ENCODE measurements around the gene RGS4. TPM values are rescaled to one million over a fixed set of nuclear protein-coding genes. Genes with fewer than 3 reads are reported as not detected.
A peak's percentile ranks its signal among the peaks of the same experiment; 100 is the strongest.

RGS4 gene
- total RNA-seq: 1.9 TPM

GRCh38 chr1:163069142-163069541, at the start of gene RGS4:
RGS4 (plus strand) TSS chr1:163069361; CDS start chr1:163069485, 124 bp downstream.
- peak; percentile 76 for DNase-seq

DNA sequence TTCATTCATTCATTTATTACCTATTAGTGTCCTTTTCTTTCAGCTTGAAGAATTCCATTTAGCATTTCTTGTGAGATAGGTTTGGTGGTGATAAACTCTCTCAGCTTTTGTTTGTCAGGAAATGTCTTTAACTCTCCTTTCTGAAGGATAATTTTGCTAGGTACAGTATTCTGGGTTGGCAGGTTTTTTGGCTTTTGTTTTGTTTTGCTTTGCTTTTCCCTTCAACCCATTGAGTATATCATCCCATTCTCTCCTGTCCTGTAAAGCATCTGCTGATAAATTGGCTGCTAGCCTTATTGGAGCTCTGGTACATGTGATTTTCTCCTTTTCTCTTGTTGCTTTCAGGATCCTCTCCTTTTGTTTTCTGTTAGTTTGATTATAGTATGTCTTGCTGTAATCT, 47.0 kb upstream of the RGS4 start:
- DNase-seq: no peak

- no peak for DNase-seq
Observed at GRCh38 chr1:163027610-163028009, 41.6 kb upstream of the RGS4 start.

DNA sequence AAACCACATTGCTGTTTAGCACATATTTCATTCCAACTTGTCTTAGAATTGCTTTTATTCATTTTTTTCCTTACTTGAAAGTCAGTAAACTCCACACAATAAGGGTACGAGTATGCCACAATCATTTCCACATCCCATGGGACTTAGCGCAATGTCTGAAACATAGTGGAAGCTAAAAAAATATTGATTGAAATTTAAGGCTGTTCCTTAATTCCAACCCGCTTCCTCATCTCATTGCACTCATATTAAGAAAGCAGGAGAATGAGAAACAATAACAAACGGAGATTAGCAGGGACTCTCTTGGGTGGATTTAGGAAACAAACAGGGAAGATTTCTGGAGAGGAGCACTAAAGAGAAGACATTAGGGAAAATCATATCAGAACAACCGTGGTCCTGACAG, 39.3 kb upstream of the RGS4 start:
- no peak for DNase-seq

- no peak for DNase-seq
Observed at GRCh38 chr1:163035446-163036249, 33.5 kb upstream of the RGS4 start.

GRCh38 chr1:163036671-163037070, 32.5 kb upstream of the RGS4 start:
- DNase-seq: no peak

DNA sequence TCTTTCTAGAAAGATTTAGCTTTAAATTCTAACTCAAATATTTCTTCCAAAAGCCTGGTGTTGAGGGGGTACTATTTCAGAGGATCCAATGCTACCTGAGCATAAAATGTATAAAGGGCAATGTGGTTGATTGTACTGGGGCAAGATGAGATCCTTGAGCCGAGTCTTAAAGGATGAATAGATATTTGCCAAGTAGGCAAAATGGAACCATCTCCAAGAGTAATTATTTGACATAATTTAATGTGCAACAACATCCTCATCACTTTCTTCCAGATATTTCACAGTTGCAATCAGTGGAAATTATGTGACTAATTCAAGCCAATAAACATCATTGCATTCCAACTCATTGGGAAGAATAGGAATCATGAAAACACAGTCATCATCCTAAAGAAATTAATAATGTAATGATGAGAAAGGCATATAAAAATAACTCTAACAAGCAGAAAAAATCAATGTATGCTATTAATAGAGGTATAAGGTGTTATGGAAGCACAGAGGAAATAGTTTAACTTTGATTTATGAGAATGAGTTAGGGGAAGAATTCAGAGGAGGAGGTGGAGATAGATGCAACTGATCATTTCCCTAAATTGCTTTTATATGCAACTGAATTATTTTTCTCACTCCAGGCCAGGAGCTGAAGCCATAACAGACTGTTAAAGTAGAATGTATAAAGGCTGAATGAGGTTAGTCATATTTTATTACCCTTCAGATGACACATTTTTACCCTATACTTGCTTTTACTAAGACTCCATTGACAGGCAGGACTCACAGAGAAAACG, 30.0 kb upstream of the RGS4 start:
- DNase-seq: no peak

- DNase-seq: no peak
Observed at GRCh38 chr1:163039707-163040093, 29.5 kb upstream of the RGS4 start.

- no peak for DNase-seq
Observed at GRCh38 chr1:163046071-163046470, 23.1 kb upstream of the RGS4 start.

DNA sequence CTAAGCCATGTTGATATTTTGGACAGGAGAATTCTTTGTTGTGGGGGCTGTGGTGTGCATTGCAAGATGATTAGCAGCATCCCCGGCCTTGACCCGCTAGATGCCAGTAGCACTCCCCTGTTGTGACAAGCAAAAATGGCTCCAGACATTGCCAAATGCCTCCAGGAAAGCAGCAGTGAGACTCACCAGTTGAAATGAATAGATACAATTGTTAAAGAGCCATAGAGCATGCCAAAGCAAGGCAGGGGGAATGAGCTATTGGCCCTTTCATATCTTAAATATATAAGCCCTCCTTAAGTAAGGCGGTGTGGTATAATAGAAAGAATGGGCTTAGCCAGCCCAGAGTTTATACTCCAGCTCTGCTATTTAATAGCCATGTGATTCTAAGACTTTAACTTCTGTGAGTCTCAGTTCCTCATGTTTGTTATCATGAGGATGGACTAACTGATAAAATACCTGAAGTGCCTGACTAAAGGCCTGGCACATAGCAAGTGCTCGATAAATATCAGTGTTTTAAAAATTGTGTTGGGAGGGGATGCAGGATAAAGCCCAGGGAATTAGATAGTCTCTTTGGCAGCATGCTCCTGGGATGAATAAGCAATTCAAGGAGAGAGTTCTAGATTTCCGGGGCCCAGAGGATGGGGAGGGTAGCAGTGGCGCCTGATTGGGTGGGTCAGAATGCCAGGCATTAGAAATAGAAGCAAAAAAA, 21.1 kb upstream of the RGS4 start:
- no peak for DNase-seq

DNA sequence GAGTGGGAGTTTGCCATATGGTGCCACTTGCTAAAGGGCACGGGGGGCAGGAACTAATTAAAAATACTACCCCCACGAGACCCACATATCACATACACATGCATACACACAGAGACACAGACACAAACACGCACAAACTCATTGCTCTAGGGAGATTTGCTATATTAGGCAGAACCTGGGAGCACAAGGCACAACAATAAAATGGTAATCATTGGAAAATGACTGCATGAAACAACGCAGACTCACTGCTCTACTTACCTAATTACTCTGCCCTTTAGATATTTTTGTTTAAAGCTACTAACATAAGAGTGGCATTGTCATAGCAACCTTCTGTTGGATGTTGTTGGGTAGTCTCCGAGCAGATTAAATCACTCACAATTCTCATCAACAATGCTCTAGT, 20.3 kb upstream of the RGS4 start:
- no peak for DNase-seq

DNA sequence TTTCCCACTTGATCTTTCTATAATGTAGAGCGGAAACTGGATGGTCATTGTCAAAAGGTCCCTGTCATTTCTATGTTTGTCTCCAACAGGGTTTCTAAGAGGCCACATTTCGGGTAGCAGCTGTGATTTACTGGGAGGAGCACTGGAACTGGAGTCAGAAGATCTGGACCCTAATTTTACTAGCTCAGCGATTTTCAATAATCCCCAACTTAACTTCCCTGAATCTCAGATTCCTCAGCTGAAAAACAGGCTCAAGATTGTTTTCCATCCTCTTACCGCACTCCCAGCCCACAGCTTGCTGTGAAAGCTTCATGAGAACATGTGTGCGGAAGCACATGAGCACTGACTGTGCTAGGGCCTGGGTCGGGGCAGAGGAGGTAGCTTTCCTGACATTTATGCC, 19.9 kb upstream of the RGS4 start:
- no peak for DNase-seq

GRCh38 chr1:163050496-163050895, 18.7 kb upstream of the RGS4 start:
- DNase-seq: no peak

GRCh38 chr1:163054181-163054591, 15.0 kb upstream of the RGS4 start:
- DNase-seq: no peak

- no peak for DNase-seq
Observed at GRCh38 chr1:163055005-163055404, 14.2 kb upstream of the RGS4 start.

DNA sequence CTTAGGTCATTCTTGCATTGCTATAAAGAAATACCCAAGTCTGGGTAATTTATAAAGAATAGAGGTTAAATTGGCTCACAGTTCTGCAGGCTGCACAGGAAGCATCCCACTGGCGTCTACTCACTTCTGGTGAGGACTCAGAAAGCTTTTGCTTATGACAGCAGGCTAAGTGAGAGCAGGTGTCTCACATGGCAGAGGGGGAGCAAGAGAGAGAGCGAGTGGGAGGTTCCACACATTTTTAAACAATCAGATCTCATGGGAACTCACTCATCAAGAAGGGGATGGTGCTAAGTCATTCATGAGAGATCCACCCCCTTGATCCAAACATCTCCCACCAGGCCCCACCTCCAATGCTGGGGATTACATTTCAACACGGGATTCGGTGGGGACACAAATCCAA, 13.6 kb upstream of the RGS4 start:
- DNase-seq: peak; percentile 12

- no peak for DNase-seq
Observed at GRCh38 chr1:163056831-163057230, 12.3 kb upstream of the RGS4 start.

DNA sequence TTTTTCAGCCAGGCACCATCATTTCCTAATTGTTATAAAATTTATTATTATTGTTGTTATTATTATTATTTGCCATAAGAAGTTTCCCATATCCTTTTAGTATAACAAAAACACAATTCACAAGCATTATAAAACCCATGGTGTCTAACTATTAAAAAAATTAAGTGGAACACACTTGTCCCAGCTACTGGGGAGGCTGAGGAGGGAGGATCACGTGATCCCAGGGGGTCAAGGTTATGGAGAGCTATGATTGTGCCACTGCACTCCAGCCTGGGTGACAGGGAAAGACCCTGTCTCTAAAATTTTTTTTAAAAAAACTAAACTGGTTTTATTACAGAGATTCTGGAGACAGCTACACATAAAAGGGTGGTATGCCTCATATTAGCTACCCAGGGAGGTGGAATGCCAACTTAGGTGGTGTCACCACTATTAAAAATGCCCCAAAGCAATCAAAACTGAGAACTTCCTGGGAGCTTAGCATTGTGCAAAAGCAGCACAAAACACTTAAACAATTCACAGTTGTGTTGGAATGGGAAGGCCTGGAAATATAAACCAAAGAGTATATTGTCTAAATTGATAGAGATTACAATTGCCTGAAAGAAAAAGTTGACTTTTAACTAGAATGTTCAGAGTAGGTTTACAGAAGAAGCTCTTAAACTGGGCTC, 8.7 kb upstream of the RGS4 start:
- no peak for DNase-seq

GRCh38 chr1:163063143-163063542, 6.0 kb upstream of the RGS4 start:
- no peak for DNase-seq

- DNase-seq: no peak
Observed at GRCh38 chr1:163063610-163064009, 5.6 kb upstream of the RGS4 start.

DNA sequence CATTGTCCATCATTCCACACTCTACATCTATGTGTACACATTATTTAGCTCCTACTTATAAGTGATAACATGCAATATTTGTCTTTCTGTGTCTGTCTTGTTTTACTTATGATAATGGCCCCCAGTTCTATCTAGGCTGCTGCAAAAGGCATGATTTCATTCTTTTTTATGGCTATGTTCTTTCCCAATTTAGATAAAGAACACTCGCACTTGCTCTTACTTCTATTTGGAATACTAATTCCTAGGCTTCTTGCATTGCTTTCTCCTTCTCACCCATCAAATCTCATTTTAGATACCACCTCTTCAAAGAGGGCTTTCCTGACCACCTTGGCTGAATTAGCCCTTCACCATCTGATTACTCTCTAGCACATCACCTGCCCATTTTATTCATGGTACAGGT, 3.0 kb upstream of the RGS4 start:
- DNase-seq: no peak

DNA sequence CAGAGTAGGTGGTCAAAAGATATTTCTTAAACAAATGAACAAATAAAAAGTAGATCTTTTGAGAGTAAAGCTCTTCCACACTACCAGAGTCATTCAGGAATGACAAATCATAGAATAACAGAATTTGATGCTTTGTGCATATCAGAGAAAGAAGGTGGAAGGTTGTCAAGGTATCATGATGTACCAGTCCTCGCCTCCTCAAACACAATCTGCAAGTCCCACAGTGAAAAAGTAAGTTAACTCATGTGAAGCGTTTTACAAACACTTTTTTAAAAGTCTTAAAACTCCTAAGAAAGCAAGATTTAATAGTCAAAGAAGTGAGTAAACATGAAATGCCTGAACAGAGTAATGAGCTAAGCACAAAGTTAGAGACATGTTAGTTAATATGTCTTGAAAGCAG, 2.5 kb upstream of the RGS4 start:
- DNase-seq: no peak

GRCh38 chr1:163068716-163069115, 445 bp upstream of the RGS4 start:
- DNase-seq: no peak
